H1 (cell line): ENCODE data around the gene SCO1. TPM values are rescaled to one million over a fixed set of nuclear protein-coding genes. Genes with fewer than 3 reads are reported as not detected.

Experiments
- CTCF ChIA-PET: fragments of 300-600 bp; sonication (Branson Sonifier 250); formaldehyde crosslinking; loops from one replicate; lab custom pipeline; 2021; ENCODE audit not compliant: partially characterized antibody; lab: Charles Lee
- POLR2A ChIA-PET: fragments of 300-600 bp; sonication (Branson Sonifier 250); formaldehyde crosslinking; loops from one replicate; lab custom pipeline; 2021; ENCODE audit warnings: inconsistent platforms; ENCODE audit not compliant: partially characterized antibody; lab: Charles Lee
- DNase-seq, 2 experiments: peaks; one replicate each; pipeline versions ENCODE4 v3.0.0 to v3.0.0-alpha.2; 2010 to 2022; ENCODE audit warnings: low spot score in 2 of 2, low read depth in 1 of 2, mixed read lengths in 1 of 2
- FAIRE-seq: peaks from 2 replicates; lab custom pipeline; 2011; peaks lifted over from hg19 to GRCh38; lab: Jason Lieb, UNC
- H2AFZ ChIP-seq: 2 replicates; pipeline ENCODE4 v1.8.1; 2012; ENCODE audit warnings: low read length, inconsistent platforms
- H2AK5ac ChIP-seq: 2 replicates; pipeline ENCODE4 v1.6.1; 2013; ENCODE audit warnings: low read depth, low read length
- H2BK120ac ChIP-seq: replicated peaks from 2 replicates; pipeline ENCODE3; 2013; ENCODE audit warnings: low read depth, low read length, inconsistent platforms
- H2BK12ac ChIP-seq: 2 replicates; pipeline ENCODE4 v1.6.1; 2013; ENCODE audit warnings: low read depth, low read length
- H2BK15ac ChIP-seq: 2 replicates; pipeline ENCODE4 v1.6.1; 2013; ENCODE audit warnings: low read length
- H2BK20ac ChIP-seq: 2 replicates; pipeline ENCODE4 v1.6.1; 2013; ENCODE audit warnings: low read length
- H2BK5ac ChIP-seq: 2 replicates; pipeline ENCODE4 v1.6.1; 2013; ENCODE audit warnings: low read depth, low read length
- H3K14ac ChIP-seq: 2 replicates; pipeline ENCODE4 v1.6.1; 2013; ENCODE audit warnings: inconsistent platforms; ENCODE audit not compliant: insufficient read length
- H3K18ac ChIP-seq: 2 replicates; pipeline ENCODE4 v1.6.1; 2013; ENCODE audit warnings: low read length; ENCODE audit errors: extremely low read depth
- H3K23ac ChIP-seq: 2 replicates; pipeline ENCODE4 v1.6.1; 2013; ENCODE audit warnings: inconsistent platforms; ENCODE audit not compliant: insufficient read length
- H3K23me2 ChIP-seq: 2 replicates; pipeline ENCODE4 v1.6.1; 2013; ENCODE audit warnings: low read depth, low read length
- H3K27ac ChIP-seq: 2 replicates; pipeline ENCODE4 v1.6.1; 2011; ENCODE audit warnings: low read depth, low read length, inconsistent platforms
- H3K27me3 ChIP-seq, 4 experiments: replicated peaks in 1 of 4; 1 replicate in 1 of 4; 2 replicates in 3 of 4; pipeline versions ENCODE4 v1.6.1 to v1.8.1; 2011 to 2013; ENCODE audit warnings: low read length in 3 of 4, mild to moderate bottlenecking in 3 of 4, inconsistent platforms in 2 of 4, mixed read lengths in 2 of 4, moderate library complexity in 1 of 4; ENCODE audit not compliant: control insufficient read depth in 3 of 4, insufficient read depth in 3 of 4; ENCODE audit errors: extremely low read depth in 1 of 4
- H3K36me3 ChIP-seq, 4 experiments: 2 replicates each; pipeline versions ENCODE4 v1.6.1 to v1.8.1; 2011 to 2013; ENCODE audit warnings: mild to moderate bottlenecking in 4 of 4, low read length in 3 of 4, moderate library complexity in 2 of 4, control low read depth in 1 of 4, inconsistent platforms in 1 of 4; ENCODE audit not compliant: insufficient read depth in 4 of 4, control insufficient read depth in 2 of 4
- H3K4ac ChIP-seq: replicated peaks from 2 replicates; pipeline ENCODE3; 2013; ENCODE audit warnings: low read length, low read depth, mixed read lengths, inconsistent platforms; ENCODE audit not compliant: insufficient read length
- H3K4me1 ChIP-seq, 4 experiments: replicated peaks in 1 of 4; 1 replicate in 1 of 4; 2 replicates in 3 of 4; pipeline versions ENCODE4 v1.6.1 to v1.8.1; 2011 to 2013; ENCODE audit warnings: low read length in 3 of 4, inconsistent platforms in 2 of 4, mixed read lengths in 1 of 4; ENCODE audit not compliant: insufficient read depth in 4 of 4, control insufficient read depth in 3 of 4
- H3K4me2 ChIP-seq, 2 experiments: 2 replicates each; pipeline versions ENCODE4 v1.6.1 to v1.8.1; 2011 to 2013; ENCODE audit warnings: low read depth in 2 of 2, low read length in 2 of 2, control low read depth in 1 of 2, inconsistent platforms in 1 of 2, mild to moderate bottlenecking in 1 of 2; ENCODE audit not compliant: insufficient read depth in 1 of 2
- H3K4me3 ChIP-seq, 4 experiments: fragments of 200-600, 300-600 bp in 1 of 4; sonication (generic), shearing (Covaris generic), sonication (Bioruptor Twin) in 1 of 4; 2 replicates each; pipeline versions ENCODE4 v1.5.1 to v1.8.1; 2011 to 2016; ENCODE audit warnings: low read length in 4 of 4, low read depth in 3 of 4, control low read depth in 2 of 4, inconsistent platforms in 2 of 4, mild to moderate bottlenecking in 2 of 4, mixed read lengths in 1 of 4, moderate library complexity in 1 of 4; ENCODE audit not compliant: insufficient read depth in 2 of 4; ENCODE audit errors: extremely low read depth in 1 of 4
- H3K56ac ChIP-seq: replicated peaks from 2 replicates; pipeline ENCODE3; 2013; ENCODE audit warnings: low read depth, mild to moderate bottlenecking, mixed read lengths, low read length, inconsistent platforms; ENCODE audit not compliant: insufficient read length
- H3K79me1 ChIP-seq: 2 replicates; pipeline ENCODE4 v1.6.1; 2013; ENCODE audit warnings: low read depth, low read length, control low read depth
- H3K79me2 ChIP-seq, 2 experiments: 2 replicates each; pipeline versions ENCODE4 v1.6.1 to v1.8.1; 2012 to 2013; ENCODE audit warnings: low read length in 2 of 2, mild to moderate bottlenecking in 2 of 2, inconsistent platforms in 1 of 2; ENCODE audit not compliant: insufficient read depth in 2 of 2, control insufficient read depth in 1 of 2
- H3K9ac ChIP-seq, 4 experiments: replicated peaks in 1 of 4; 1 replicate in 1 of 4; 2 replicates in 3 of 4; pipeline versions ENCODE4 v1.6.1 to v1.8.1; 2011 to 2013; ENCODE audit warnings: low read depth in 3 of 4, low read length in 3 of 4, control low read depth in 2 of 4, mild to moderate bottlenecking in 2 of 4, moderate library complexity in 2 of 4, inconsistent platforms in 1 of 4; ENCODE audit errors: extremely low read depth in 1 of 4
- H3K9me3 ChIP-seq, 2 experiments: 2 replicates each; pipeline versions ENCODE4 v1.6.1 to v1.8.1; 2012 to 2013; ENCODE audit warnings: mild to moderate bottlenecking in 2 of 2, moderate library complexity in 2 of 2, control low read depth in 1 of 2, inconsistent platforms in 1 of 2, low read depth in 1 of 2, low read length in 1 of 2, mixed read lengths in 1 of 2; ENCODE audit not compliant: insufficient read depth in 2 of 2
- H4K20me1 ChIP-seq, 2 experiments: replicated peaks in 1 of 2; 2 replicates each; pipeline versions ENCODE3 to v1.8.1; 2011 to 2013; ENCODE audit warnings: inconsistent platforms in 2 of 2, low read length in 2 of 2, mild to moderate bottlenecking in 1 of 2; ENCODE audit not compliant: insufficient read depth in 2 of 2, control insufficient read depth in 1 of 2
- H4K5ac ChIP-seq: 2 replicates; pipeline ENCODE4 v1.6.1; 2013; ENCODE audit warnings: low read length, low read depth, mixed read lengths, inconsistent platforms; ENCODE audit not compliant: insufficient read length
- H4K8ac ChIP-seq: 2 replicates; pipeline ENCODE4 v1.8.0; 2013; ENCODE audit warnings: mild to moderate bottlenecking, moderate library complexity, low read length, inconsistent platforms; ENCODE audit not compliant: insufficient read depth; ENCODE audit errors: extremely low read depth
- H4K91ac ChIP-seq: replicated peaks from 2 replicates; pipeline ENCODE3; 2013; ENCODE audit warnings: low read length, mixed read lengths, inconsistent platforms; ENCODE audit not compliant: insufficient read length
- BACH1 ChIP-seq: IDR thresholded peaks from 2 replicates; pipeline ENCODE4 v1.6.1; 2012; ENCODE audit warnings: low read length, improper control_type of control experiment
- CBX8 ChIP-seq: fragments of 300-800, 300-1000 bp; sonication (generic); IDR thresholded peaks from 2 replicates; pipeline ENCODE4 v1.7.1; 2016; ENCODE audit warnings: low read depth, low read length, borderline replicate concordance
- CHD1 ChIP-seq: IDR thresholded peaks from 2 replicates; pipeline ENCODE4 v1.6.1; 2012; ENCODE audit warnings: low read depth, low read length, improper control_type of control experiment
- POLR2A ChIP-seq, 2 experiments: IDR thresholded peaks; 1 replicate in 1 of 2; 2 replicates in 1 of 2; pipeline ENCODE4 v1.6.1; 2011; ENCODE audit warnings: low read depth in 2 of 2, low read length in 2 of 2, mild to moderate bottlenecking in 2 of 2; ENCODE audit errors: control extremely low read depth in 1 of 2
- SP2 ChIP-seq: IDR thresholded peaks from 2 replicates; pipeline ENCODE4 v1.6.1; 2012; ENCODE audit warnings: mild to moderate bottlenecking, low read length, inconsistent platforms
- WGBS, 2 experiments: shearing (Covaris generic) in 1 of 2; methylation state at CpG; one replicate each; pipeline versions ENCODE4 v1.1.6 to v1.1.7; 2013 to 2015; ENCODE audit warnings: low lambda C conversion rate in 2 of 2, mixed read lengths in 2 of 2, inconsistent platforms in 1 of 2, low coverage in 1 of 2, missing lambda C conversion rate in 1 of 2; ENCODE audit not compliant: insufficient replicate concordance in 2 of 2, insufficient coverage in 1 of 2, insufficient read length in 1 of 2; ENCODE audit errors: extremely low coverage in 1 of 2, missing lambda C conversion rate in 1 of 2; 5-methylcytosine and 5-hydroxymethylcytosine counted together
- polyA plus RNA-seq, 7 experiments: library from polyadenylated mRNA; depleted of rRNA in 3 of 7; stranded (reverse) in 5 of 7; unstranded in 2 of 7; fragments of >200 nt in 5 of 7; fragments of 200-250 nt in 2 of 7; gene quantifications; 1 replicate in 5 of 7; 2 replicates in 1 of 7; 4 replicates in 1 of 7; pipeline versions ENCODE4 v1.2.1 to v1.2.3, GENCODE V29; 2011 to 2013; ENCODE audit warnings: missing spikeins in 2 of 7, mixed read lengths in 2 of 7
- total RNA-seq: library from RNA; stranded (reverse); fragmentation: NEBNext Ultra II Directional; extraction: Animal tissue kit (Norgen Biotek cat#: 25700); gene quantifications from 2 replicates; pipeline ENCODE4 v1.2.1, GENCODE V29; 2021

The SCO1 gene
- total and polyA plus RNA-seq, 2 of the 8 experiments (the other 6 are each of a cell fraction or from before 2014, with no cell fraction given), result 18.7 to 61.8 TPM

GRCh38 chr17:10725262-10725661 is 27.9 kb upstream of the SCO1 start:
- H3K23me2 ChIP-seq, result peaks cover 2% of the 10 kb centered on the region; the same call in 1 of the 2 replicates
- H3K14ac ChIP-seq, result no peak overlapping the region
- no peak overlapping the region for H3K27ac ChIP-seq
- H2BK12ac ChIP-seq, result no peak overlapping the region
- no peak overlapping the region for H3K4ac ChIP-seq
- H3K27me3 ChIP-seq, result no peaks in the 10 kb centered on the region
- no peaks in the 10 kb centered on the region for H3K79me1 ChIP-seq
- H2BK15ac ChIP-seq, result no peak overlapping the region
- no peaks in the 10 kb centered on the region for H3K36me3 ChIP-seq
- H4K5ac ChIP-seq, result no peak overlapping the region
- H4K8ac ChIP-seq, result no peak overlapping the region
- no peak overlapping the region for H4K91ac ChIP-seq
- no peak overlapping the region for H3K56ac ChIP-seq
- no peaks in the 10 kb centered on the region; a peak in 3 of 7 replicates for H3K4me1 ChIP-seq
- H3K79me2 ChIP-seq, result no peaks in the 10 kb centered on the region
- no peak for FAIRE-seq
- ChIA-PET CTCF (interaction anchor here (2.0 kb wide), 1 partner anchor 96 kb away, joined by 4 read pairs; no protein-coding TSS in a partner anchor), POLR2A (no interaction called here)
- no peak overlapping the region for H2AFZ ChIP-seq
- no peak overlapping the region for H2AK5ac ChIP-seq
- H3K9ac ChIP-seq, result no peak overlapping the region
- DNase-seq, result no peak
- H2BK120ac ChIP-seq, result no peak overlapping the region
- no peak overlapping the region for H3K23ac ChIP-seq
- H4K20me1 ChIP-seq, result no peaks in the 10 kb centered on the region
- no peak overlapping the region for H2BK20ac ChIP-seq
- 88% methylated on average over 3 of the region's 3 CpGs; no CpG with 5 or more reads in 1 of the 2 experiments for WGBS, 2 experiments
- no peaks in the 10 kb centered on the region for H3K9me3 ChIP-seq
- H2BK5ac ChIP-seq, result no peak overlapping the region
- no peak overlapping the region for H3K4me3 ChIP-seq
- no peak overlapping the region for H3K18ac ChIP-seq
- H3K4me2 ChIP-seq, result no peak overlapping the region
- TF ChIP-seq BACH1 (no peak), CBX8 (no peak), SP2 (no peak), POLR2A (IDR thresholded peaks at IDR 0.05; ENCODE audit: control extremely low read depth in 1 of 2, low read depth in 2 of 2, low read length in 2 of 2) (no peak), CHD1 (no peak)
